Heart left ventricle (tissue), 13 donors: Measurements from ENCODE around the gene SMIM44.

Experiments
- POLR2A ChIP-seq, 2 donors: fragments of 450-650 bp; IDR thresholded peaks; one replicate each; pipeline ENCODE4 v1.6.1; 2017; ENCODE audit warnings: antibody characterized with exemption in 2 of 2, mild to moderate bottlenecking in 2 of 2, moderate library complexity in 2 of 2
- TF ChIP-seq, protein P1 (sequence below), 12 donors: fragments of 200-600 bp; sonication (generic) in 4 of 12; IDR thresholded peaks; one replicate each; pipeline versions ENCODE4 v1.5.0 to v1.8.0; 2018 to 2022; ENCODE audit warnings: antibody characterized with exemption in 12 of 12, mild to moderate bottlenecking in 5 of 12
- donor health status: ischemic (EF 13 %, LVEDD 7.1; RV severe dilation, severe dysfunction).
- donor health status: DM: no; HTN: yes; CAD: no.
- donor health status: DM: no; HTN: no; CAD: no.
- donor health status: ischemic (EF 25% LVEDD 6.9; RV normal size, moderate dysfunction).
- donor health status: ischemic (EF 25% LVEDD 5.7; RV mildly dilated, moderate dysfunction).
- donor health status: ischemic (EF 35%, LVEDD 5.7; RV mildly dilated, moderate dysfunction).
- donor health status: nonischemic (EF 11% LVEDD 7.7; RV severe dilation, severe dysfunction).
- donor health status: DM: yes; HTN: yes; CAD: no.
- donor health status: PGD.
- donor health status: ischemic (EF 29% LVEDD 5.4; RV normal size, mild dysfunction).
- donor health status: nonischemic (EF 23%, LVEDD 6.1; RV moderate dilation, normal function).

GRCh38 chr19:3532154-3532786, 49.0 kb upstream of the SMIM44 start:
- TF ChIP-seq, protein P1, sequence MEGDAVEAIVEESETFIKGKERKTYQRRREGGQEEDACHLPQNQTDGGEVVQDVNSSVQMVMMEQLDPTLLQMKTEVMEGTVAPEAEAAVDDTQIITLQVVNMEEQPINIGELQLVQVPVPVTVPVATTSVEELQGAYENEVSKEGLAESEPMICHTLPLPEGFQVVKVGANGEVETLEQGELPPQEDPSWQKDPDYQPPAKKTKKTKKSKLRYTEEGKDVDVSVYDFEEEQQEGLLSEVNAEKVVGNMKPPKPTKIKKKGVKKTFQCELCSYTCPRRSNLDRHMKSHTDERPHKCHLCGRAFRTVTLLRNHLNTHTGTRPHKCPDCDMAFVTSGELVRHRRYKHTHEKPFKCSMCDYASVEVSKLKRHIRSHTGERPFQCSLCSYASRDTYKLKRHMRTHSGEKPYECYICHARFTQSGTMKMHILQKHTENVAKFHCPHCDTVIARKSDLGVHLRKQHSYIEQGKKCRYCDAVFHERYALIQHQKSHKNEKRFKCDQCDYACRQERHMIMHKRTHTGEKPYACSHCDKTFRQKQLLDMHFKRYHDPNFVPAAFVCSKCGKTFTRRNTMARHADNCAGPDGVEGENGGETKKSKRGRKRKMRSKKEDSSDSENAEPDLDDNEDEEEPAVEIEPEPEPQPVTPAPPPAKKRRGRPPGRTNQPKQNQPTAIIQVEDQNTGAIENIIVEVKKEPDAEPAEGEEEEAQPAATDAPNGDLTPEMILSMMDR (IDR thresholded peaks at IDR 0.05) = no peak
- no peak for TF ChIP-seq POLR2A (IDR thresholded peaks at IDR 0.05)
